ENCODE data around the gene NCK2.

The NCK2 gene

GRCh38 chr2:105774781-105775337, 30.1 kb downstream of the NCK2 start:
- DNase-seq (ENCODE audit: extremely low read depth in 1 of 2, low read depth in 1 of 2) = no peak

DNA sequence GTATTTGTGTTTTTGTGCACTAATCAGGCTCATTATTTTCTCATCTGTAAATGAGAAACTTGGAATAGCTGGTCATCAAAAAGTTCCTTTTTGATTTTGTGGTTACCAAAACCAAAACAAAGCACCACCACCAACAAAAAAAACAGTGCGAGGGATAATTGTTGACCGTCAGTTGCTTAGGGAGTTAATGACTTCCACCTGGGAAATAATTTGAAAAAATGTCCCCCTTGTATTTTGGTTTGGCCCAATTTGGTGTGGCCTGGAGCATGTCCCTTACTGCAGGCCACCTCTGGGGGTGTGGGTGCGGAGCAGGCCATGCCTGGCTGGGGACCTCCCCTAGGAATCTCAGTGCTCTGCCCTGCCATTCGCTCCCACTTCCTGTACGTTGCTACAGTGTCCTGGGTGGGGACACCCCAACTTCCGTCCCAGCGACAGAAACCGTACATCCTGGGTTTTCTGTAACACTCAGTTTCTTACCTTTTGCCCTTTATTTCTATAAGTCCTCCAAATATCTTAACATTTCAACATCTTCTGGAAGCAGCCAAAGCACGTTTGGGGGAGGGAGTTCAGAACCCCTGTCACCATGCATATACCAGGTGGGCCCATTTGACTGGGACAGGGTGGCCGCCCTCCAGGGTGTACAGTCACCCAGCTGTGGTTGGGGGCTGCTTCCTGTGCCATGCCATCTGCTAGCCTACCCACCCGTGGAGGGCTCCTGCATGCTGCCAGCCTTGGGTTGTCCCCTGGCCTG, 31.3 kb downstream of the NCK2 start:
- no peak for DNase-seq (ENCODE audit: extremely low read depth in 1 of 2, low read depth in 1 of 2)

- DNase-seq (ENCODE audit: extremely low read depth in 1 of 2, low read depth in 1 of 2) = no peak
Measured at GRCh38 chr2:105776560-105776928, 31.8 kb downstream of the NCK2 start.

- no peak for DNase-seq (ENCODE audit: extremely low read depth in 1 of 2, low read depth in 1 of 2)
Measured at GRCh38 chr2:105777031-105777482, 32.3 kb downstream of the NCK2 start.

GRCh38 chr2:105777506-105778055, 32.9 kb downstream of the NCK2 start:
- no peak for DNase-seq (ENCODE audit: extremely low read depth in 1 of 2, low read depth in 1 of 2)

GRCh38 chr2:105778080-105778607, 33.4 kb downstream of the NCK2 start:
- no peak for DNase-seq (ENCODE audit: extremely low read depth in 1 of 2, low read depth in 1 of 2)

DNA sequence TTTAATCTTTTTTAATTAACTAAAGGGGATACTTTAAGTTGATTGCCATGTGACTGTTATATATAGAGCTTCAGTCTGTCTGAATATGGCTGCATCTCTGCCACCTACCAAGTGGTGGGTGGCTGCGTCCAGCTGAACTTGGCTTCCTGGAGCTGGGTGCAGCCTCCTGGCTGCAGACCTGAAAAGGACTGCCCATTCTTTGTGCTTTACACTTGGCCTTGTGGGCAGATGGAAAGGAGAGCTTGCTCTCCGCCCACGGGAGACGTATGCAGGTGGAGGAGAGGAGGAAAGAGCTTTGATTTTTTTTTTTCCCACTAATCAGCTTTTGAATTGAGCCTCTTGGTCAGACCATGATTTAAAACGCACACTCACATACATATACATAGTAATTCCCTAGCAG, 34.7 kb downstream of the NCK2 start:
- DNase-seq (ENCODE audit: extremely low read depth in 1 of 2, low read depth in 1 of 2) = no peak

DNA sequence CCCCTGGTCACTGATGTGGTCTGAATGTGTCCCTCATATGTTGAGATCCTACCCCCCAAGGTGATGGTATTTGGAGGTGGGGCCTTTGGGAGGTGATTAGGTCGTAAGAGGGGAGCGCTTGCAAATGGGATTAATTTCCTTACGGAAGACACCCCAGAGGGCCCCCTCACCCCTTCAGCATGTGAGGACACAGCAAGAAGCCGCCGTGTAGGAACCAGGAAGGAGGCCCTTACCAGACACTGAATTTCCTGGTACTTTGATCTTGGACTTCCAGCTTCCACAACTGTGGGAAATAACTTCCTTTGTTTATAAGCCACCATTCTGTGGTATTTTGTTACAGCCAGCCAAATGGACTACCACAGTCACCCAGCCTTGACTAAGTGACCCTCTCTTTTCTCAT, 35.9 kb downstream of the NCK2 start:
- no peak for DNase-seq (ENCODE audit: extremely low read depth in 1 of 2, low read depth in 1 of 2)

DNA sequence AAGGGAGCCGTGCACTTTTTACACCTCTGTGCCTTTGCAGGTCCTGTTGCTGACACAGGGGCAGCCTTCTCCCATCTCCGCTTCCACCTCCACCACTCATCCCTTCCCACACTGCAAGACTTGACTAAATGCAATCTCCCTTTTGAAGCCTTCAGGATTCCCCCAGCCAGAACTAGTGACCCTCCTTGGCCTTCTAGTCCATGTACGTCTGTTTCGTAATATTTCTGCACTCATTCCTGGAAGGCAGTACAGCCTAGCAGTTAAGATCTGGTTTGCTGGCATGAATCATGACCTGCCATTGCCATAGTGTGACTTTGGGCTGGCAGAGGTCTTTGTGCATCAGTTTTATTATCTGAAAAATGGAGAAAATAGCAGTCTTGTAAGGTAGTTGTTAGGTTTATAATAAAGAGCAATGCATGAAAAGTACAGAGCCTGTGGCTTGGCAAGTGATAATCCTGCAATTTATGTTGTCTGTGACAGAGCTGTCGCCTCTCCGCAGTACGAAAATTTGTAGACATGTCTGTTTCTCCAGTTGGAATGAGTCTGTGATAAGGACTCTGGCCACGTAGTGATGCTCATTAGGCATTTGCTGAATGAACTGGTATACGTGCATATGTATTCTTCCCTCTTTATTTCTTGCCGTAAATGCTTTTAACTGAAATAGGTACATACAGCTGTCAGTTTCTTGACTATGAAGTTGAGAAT, 36.7 kb downstream of the NCK2 start:
- no peak for DNase-seq (ENCODE audit: extremely low read depth in 1 of 2, low read depth in 1 of 2)

DNA sequence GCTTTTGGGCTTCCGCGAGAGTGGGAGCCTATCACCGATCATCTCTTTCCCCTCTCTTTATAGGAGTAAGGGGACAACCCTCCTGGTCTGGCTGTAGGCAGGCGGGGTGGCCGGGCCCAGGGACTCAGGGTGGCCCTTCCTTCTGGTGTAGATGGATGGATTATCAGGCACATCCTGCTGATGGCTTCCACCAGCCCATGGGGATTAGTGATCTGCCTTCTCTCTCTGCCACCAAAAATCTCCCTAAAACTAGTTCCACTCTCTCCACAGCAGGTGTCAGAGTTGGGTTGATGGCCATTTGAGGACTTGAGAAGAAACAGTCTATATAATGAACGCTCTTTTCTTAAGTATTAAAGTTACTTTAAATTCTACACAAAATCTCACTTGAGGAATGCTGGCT, 37.4 kb downstream of the NCK2 start:
- no peak for DNase-seq (ENCODE audit: extremely low read depth in 1 of 2, low read depth in 1 of 2)

GRCh38 chr2:105782646-105783045, 37.9 kb downstream of the NCK2 start:
- no peak for DNase-seq (ENCODE audit: extremely low read depth in 1 of 2, low read depth in 1 of 2)

- no peak for DNase-seq (ENCODE audit: extremely low read depth in 1 of 2, low read depth in 1 of 2)
Measured at GRCh38 chr2:105783151-105783738, 38.5 kb downstream of the NCK2 start.

DNA sequence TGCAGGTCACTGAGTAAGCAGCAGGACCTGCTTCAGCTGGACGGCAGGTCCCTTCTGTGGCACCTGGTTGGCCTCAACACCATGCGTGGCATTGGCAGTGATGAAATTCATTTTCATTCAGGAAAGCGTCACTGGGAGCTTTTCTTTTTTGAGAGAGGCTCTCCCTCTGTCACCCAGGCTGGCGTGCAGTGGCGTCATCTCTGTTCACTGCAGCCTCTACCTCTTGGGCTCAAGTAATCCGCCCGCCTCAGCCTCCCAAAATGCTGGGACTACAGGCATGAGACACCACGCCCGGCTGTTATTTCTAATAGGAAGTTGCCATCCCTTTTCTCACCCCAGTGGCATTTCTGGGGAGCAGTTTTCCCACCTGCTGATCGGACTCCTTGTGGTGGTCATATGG, 39.3 kb downstream of the NCK2 start:
- DNase-seq (ENCODE audit: extremely low read depth in 1 of 2, low read depth in 1 of 2) = no peak

- no peak for DNase-seq (ENCODE audit: extremely low read depth in 1 of 2, low read depth in 1 of 2)
Measured at GRCh38 chr2:105784589-105784988, 39.9 kb downstream of the NCK2 start.

DNA sequence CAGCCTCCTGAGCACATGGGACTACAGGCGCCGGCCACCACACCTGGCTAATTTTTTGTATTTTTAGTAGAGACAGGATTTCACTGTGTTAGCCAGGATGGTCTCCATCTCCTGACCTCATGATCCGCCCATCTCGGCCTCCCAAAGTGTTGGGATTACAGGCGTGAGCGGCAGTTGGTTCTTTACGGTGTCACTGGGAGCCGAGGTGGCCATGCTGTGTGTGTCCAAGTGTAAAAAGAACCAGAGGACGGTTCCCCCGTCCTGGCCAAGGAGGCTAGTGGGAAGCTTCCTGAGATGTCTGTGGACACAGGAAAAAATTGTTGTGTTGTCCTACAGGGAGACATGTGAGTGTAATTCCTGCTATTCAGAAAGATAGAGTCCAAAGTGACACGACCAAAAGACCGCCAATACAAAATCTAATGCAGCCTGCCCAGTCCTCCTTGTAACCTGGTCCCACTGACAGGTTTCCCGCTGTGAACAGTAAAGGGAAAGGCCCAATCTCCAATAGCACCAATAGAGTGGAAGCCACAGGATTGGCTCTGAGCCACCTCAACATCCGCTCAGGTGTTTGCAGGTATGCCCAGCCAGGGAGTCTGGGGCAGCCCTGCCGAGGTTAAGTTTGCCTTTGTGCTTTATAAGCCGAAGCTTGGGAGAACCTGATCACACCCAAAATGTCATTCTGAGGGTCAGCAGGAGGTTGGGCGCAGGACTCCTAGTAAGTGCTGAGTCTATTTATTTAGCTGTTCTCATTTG, 40.6 kb downstream of the NCK2 start:
- no peak for DNase-seq (ENCODE audit: extremely low read depth in 1 of 2, low read depth in 1 of 2)

- no peak for DNase-seq (ENCODE audit: extremely low read depth in 1 of 2, low read depth in 1 of 2)
Measured at GRCh38 chr2:105786231-105787230, 41.8 kb downstream of the NCK2 start.

DNA sequence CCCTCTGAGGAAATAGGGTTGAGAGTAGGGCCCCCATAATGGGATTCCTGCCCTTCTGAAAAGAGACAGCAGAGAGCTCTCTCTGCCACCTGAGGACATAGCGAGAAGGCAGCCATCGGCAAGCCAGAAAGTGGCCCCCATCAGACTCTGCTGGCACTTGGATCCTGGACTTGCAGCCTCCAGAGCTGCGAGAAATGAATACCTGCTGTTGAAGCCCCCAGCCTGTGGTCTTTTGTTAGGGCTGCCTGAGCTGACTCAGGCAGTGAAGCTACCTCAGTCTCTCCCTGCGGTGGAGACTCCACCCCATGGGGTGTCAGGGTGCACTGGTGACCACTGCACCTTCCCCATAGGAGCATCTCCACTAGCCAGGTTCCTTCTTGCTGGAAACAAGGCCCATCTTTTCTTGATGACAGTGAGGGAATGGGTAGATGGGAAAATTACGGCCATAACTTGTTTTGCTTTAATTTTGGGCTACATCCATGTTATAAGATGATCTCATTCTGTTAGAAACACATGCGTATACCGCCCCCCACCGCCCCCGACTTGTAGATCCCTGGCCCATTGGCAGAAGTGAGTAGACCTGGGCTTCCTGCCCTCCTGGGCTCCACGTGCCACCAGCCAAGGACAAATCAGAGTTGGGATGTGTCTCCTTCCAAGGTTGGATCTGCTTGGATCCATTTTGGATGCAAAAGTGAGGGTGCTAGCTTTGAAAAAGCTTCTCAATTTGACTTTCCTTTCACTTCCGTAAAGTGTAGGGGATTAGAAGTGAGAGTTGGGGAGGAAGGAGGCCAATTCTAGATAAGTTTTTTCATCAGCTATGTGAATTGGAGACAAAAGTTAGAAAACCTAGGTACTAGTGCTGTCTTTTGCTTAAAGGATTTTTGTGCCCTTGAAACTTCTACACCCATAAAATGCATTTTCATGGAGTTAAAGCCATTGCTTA, 42.9 kb downstream of the NCK2 start:
- DNase-seq (ENCODE audit: extremely low read depth in 1 of 2, low read depth in 1 of 2) = no peak

GRCh38 chr2:105788670-105789290, 44.1 kb downstream of the NCK2 start:
- no peak for DNase-seq (ENCODE audit: extremely low read depth in 1 of 2, low read depth in 1 of 2)
